ENCODE data around the gene AKR1E2. TPM values are rescaled to one million over a fixed set of nuclear protein-coding genes. Genes with fewer than 3 reads are reported as not detected.
A peak's percentile ranks its signal among the peaks of the same experiment; 100 is the strongest.

Gene AKR1E2
- total RNA-seq, 1 donor from 2014 or later: 46.4 TPM

DNA sequence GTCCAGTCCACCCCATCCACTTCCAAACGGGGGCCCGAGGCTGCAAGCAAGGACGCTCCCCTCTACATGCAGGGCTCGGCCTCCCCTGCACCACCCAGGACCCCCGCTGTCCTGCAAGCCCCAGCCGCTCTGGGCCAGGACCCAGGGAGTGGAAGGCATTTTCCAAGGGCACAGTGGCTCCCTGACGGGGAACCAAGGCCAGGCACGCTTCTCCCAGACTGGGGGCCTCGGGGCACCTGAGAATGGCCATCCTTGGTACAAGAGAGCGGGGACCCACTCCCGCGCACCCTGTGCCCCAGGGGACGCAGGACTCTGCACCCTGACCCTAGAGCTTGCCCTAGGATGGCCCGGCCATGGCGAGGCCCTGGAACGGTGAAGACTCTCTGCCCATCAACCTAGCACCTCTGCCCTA lies 545 bp upstream of the AKR1E2 start:
- Histone ChIP-seq H3K9me3 (ENCODE audit: control insufficient read depth in 3 of 3, low read length in 3 of 3) (no peaks in the 10 kb centered on the region), H3K27me3 (ENCODE audit: control insufficient read depth in 3 of 3, insufficient read depth in 3 of 3, low read length in 3 of 3) (peaks cover 0 to 5% (median 3%) of the 10 kb centered on the region in 3 donors), H3K4me3 (ENCODE audit: low read length in 3 of 3) (peak overlapping the region; percentile 52 to 68 (median 54)), H3K9ac (ENCODE audit: low read depth in 1 of 3, low read length in 3 of 3) (no peak overlapping the region), H3K27ac (ENCODE audit: low read depth, low read length) (peak overlapping the region; percentile 80), H3K4me1 (ENCODE audit: control insufficient read depth in 3 of 3, insufficient read depth in 3 of 3, low read length in 3 of 3) (peaks cover 0 to 8% (median 7%) of the 10 kb centered on the region in 3 donors), H3K36me3 (ENCODE audit: control insufficient read depth in 3 of 3, insufficient read depth in 3 of 3, low read length in 3 of 3) (no peaks in the 10 kb centered on the region)

DNA sequence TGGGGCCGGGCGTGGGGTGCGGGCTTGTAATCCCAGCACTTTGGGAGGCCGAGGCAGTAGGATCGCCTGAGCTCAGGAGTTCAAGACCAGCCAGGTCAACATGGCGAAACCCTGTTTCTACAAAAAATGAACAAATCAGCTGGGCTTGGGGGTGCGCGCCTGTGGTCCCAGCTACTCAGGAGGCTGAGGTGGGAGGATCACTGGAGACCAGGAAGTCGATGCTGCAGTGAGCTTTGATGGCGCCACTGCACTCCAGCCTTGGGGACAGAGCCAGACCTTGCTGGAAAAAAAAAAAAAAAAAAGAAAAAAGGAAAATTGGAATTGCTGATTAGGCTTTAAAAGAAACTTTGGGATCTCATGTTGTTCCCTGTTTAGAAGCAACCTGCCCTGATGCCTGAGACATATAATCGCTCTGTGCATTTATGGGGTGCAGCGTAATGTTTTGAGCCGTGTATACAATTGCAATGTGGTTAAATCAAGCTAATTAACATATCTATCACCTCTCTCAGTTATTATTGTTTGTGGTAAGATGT lies 851 bp downstream of the AKR1E2 start:
- peak overlapping the region; percentile 54 to 68 (median 62) for H3K4me3 ChIP-seq (ENCODE audit: low read length in 3 of 3)
- peaks cover 3 to 8% (median 5%) of the 10 kb centered on the region in 3 donors for H3K36me3 ChIP-seq (ENCODE audit: control insufficient read depth in 3 of 3, insufficient read depth in 3 of 3, low read length in 3 of 3)
- H3K4me1 ChIP-seq (ENCODE audit: control insufficient read depth in 3 of 3, insufficient read depth in 3 of 3, low read length in 3 of 3): peaks cover 0 to 8% (median 7%) of the 10 kb centered on the region in 3 donors
- H3K27me3 ChIP-seq (ENCODE audit: control insufficient read depth in 3 of 3, insufficient read depth in 3 of 3, low read length in 3 of 3): peaks cover 0 to 5% (median 3%) of the 10 kb centered on the region in 3 donors
- H3K9me3 ChIP-seq (ENCODE audit: control insufficient read depth in 3 of 3, low read length in 3 of 3): no peaks in the 10 kb centered on the region
- peak overlapping the region; percentile 80 for H3K27ac ChIP-seq (ENCODE audit: low read depth, low read length)
- H3K9ac ChIP-seq (ENCODE audit: low read depth in 1 of 3, low read length in 3 of 3): peak overlapping the region; percentile 55 to 78 (median 65)

- H3K4me3 ChIP-seq (ENCODE audit: low read length in 3 of 3): no peak overlapping the region
- H3K27me3 ChIP-seq (ENCODE audit: control insufficient read depth in 3 of 3, insufficient read depth in 3 of 3, low read length in 3 of 3): peaks cover 0 to 3% (median 0%) of the 10 kb centered on the region in 3 donors
- H3K4me1 ChIP-seq (ENCODE audit: control insufficient read depth in 3 of 3, insufficient read depth in 3 of 3, low read length in 3 of 3): peaks cover 0 to 8% (median 7%) of the 10 kb centered on the region in 3 donors
- H3K36me3 ChIP-seq (ENCODE audit: control insufficient read depth in 3 of 3, insufficient read depth in 3 of 3, low read length in 3 of 3): peaks cover 3 to 10% (median 9%) of the 10 kb centered on the region in 3 donors
- no peaks in the 10 kb centered on the region for H3K9me3 ChIP-seq (ENCODE audit: control insufficient read depth in 3 of 3, low read length in 3 of 3)
- no peak overlapping the region for H3K27ac ChIP-seq (ENCODE audit: low read depth, low read length)
- no peak overlapping the region for H3K9ac ChIP-seq (ENCODE audit: low read depth in 1 of 3, low read length in 3 of 3)
Measured at GRCh38 chr10:4828005-4828404, 2.0 kb downstream of the AKR1E2 start.

- peaks cover 0 to 8% (median 7%) of the 10 kb centered on the region in 3 donors for H3K4me1 ChIP-seq (ENCODE audit: control insufficient read depth in 3 of 3, insufficient read depth in 3 of 3, low read length in 3 of 3)
- no peak overlapping the region for H3K27ac ChIP-seq (ENCODE audit: low read depth, low read length)
- no peak overlapping the region for H3K4me3 ChIP-seq (ENCODE audit: low read length in 3 of 3)
- H3K36me3 ChIP-seq (ENCODE audit: control insufficient read depth in 3 of 3, insufficient read depth in 3 of 3, low read length in 3 of 3): peaks cover 13 to 21% (median 14%) of the 10 kb centered on the region in 3 donors
- peaks cover 0 to 3% (median 0%) of the 10 kb centered on the region in 3 donors for H3K27me3 ChIP-seq (ENCODE audit: control insufficient read depth in 3 of 3, insufficient read depth in 3 of 3, low read length in 3 of 3)
- no peaks in the 10 kb centered on the region for H3K9me3 ChIP-seq (ENCODE audit: control insufficient read depth in 3 of 3, low read length in 3 of 3)
- no peak overlapping the region for H3K9ac ChIP-seq (ENCODE audit: low read depth in 1 of 3, low read length in 3 of 3)
Measured at GRCh38 chr10:4830551-4830950, 4.5 kb downstream of the AKR1E2 start.

DNA sequence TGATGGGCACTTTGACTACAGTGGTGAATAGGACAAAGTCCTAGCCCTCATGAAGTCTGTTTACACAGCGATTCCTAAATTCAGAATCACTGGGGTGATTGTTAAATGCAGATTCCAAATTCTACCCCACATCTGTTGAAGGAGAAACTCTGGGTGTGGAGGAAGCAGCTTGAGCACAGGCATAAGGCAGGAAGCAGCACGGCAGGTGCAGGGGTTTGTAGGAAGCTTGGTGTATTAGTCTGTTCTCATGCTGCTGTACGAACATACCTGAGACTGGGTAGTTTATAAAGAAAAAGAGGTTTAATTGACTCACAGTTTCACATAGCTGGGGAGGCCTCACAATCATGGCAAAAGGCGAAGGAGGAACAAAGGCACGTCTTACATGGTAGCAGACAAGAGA lies 5.1 kb downstream of the AKR1E2 start:
- H3K36me3 ChIP-seq (ENCODE audit: control insufficient read depth in 3 of 3, insufficient read depth in 3 of 3, low read length in 3 of 3): peaks cover 14 to 25% (median 16%) of the 10 kb centered on the region in 3 donors

GRCh38 chr10:4833286-4833685 lies 7.3 kb downstream of the AKR1E2 start:
- Histone ChIP-seq H3K27ac (ENCODE audit: low read depth, low read length) (no peak overlapping the region), H3K27me3 (ENCODE audit: control insufficient read depth in 3 of 3, insufficient read depth in 3 of 3, low read length in 3 of 3) (peaks cover 0 to 3% (median 0%) of the 10 kb centered on the region in 3 donors), H3K9ac (ENCODE audit: low read depth in 1 of 3, low read length in 3 of 3) (no peak overlapping the region), H3K4me3 (ENCODE audit: low read length in 3 of 3) (no peak overlapping the region), H3K4me1 (ENCODE audit: control insufficient read depth in 3 of 3, insufficient read depth in 3 of 3, low read length in 3 of 3) (no peaks in the 10 kb centered on the region), H3K36me3 (ENCODE audit: control insufficient read depth in 3 of 3, insufficient read depth in 3 of 3, low read length in 3 of 3) (peaks cover 19 to 31% (median 28%) of the 10 kb centered on the region in 3 donors), H3K9me3 (ENCODE audit: control insufficient read depth in 3 of 3, low read length in 3 of 3) (no peaks in the 10 kb centered on the region)

More for the DNA sequence above, 5.1 kb downstream of the AKR1E2 start:
- H3K9ac ChIP-seq (ENCODE audit: low read depth in 1 of 3, low read length in 3 of 3): no peak overlapping the region
- no peak overlapping the region for H3K27ac ChIP-seq (ENCODE audit: low read depth, low read length)
- no peak overlapping the region for H3K4me3 ChIP-seq (ENCODE audit: low read length in 3 of 3)
- no peaks in the 10 kb centered on the region for H3K9me3 ChIP-seq (ENCODE audit: control insufficient read depth in 3 of 3, low read length in 3 of 3)
- peaks cover 0 to 3% (median 0%) of the 10 kb centered on the region in 3 donors for H3K27me3 ChIP-seq (ENCODE audit: control insufficient read depth in 3 of 3, insufficient read depth in 3 of 3, low read length in 3 of 3)
- peaks cover 0 to 5% (median 4%) of the 10 kb centered on the region in 3 donors for H3K4me1 ChIP-seq (ENCODE audit: control insufficient read depth in 3 of 3, insufficient read depth in 3 of 3, low read length in 3 of 3)

GRCh38 chr10:4834898-4835405 lies 8.9 kb downstream of the AKR1E2 start:
- peaks cover 0 to 3% (median 0%) of the 10 kb centered on the region in 3 donors for H3K27me3 ChIP-seq (ENCODE audit: control insufficient read depth in 3 of 3, insufficient read depth in 3 of 3, low read length in 3 of 3)
- no peak overlapping the region for H3K9ac ChIP-seq (ENCODE audit: low read depth in 1 of 3, low read length in 3 of 3)
- H3K4me3 ChIP-seq (ENCODE audit: low read length in 3 of 3): no peak overlapping the region
- H3K9me3 ChIP-seq (ENCODE audit: control insufficient read depth in 3 of 3, low read length in 3 of 3): no peaks in the 10 kb centered on the region
- H3K36me3 ChIP-seq (ENCODE audit: control insufficient read depth in 3 of 3, insufficient read depth in 3 of 3, low read length in 3 of 3): peaks cover 19 to 31% (median 28%) of the 10 kb centered on the region in 3 donors
- H3K4me1 ChIP-seq (ENCODE audit: control insufficient read depth in 3 of 3, insufficient read depth in 3 of 3, low read length in 3 of 3): no peaks in the 10 kb centered on the region
- H3K27ac ChIP-seq (ENCODE audit: low read depth, low read length): no peak overlapping the region

GRCh38 chr10:4835494-4835918 lies 9.5 kb downstream of the AKR1E2 start:
- no peak overlapping the region for H3K27ac ChIP-seq (ENCODE audit: low read depth, low read length)
- H3K4me3 ChIP-seq (ENCODE audit: low read length in 3 of 3): no peak overlapping the region
- no peak overlapping the region for H3K9ac ChIP-seq (ENCODE audit: low read depth in 1 of 3, low read length in 3 of 3)
- no peaks in the 10 kb centered on the region for H3K4me1 ChIP-seq (ENCODE audit: control insufficient read depth in 3 of 3, insufficient read depth in 3 of 3, low read length in 3 of 3)
- H3K27me3 ChIP-seq (ENCODE audit: control insufficient read depth in 3 of 3, insufficient read depth in 3 of 3, low read length in 3 of 3): no peaks in the 10 kb centered on the region
- no peaks in the 10 kb centered on the region for H3K9me3 ChIP-seq (ENCODE audit: control insufficient read depth in 3 of 3, low read length in 3 of 3)
- H3K36me3 ChIP-seq (ENCODE audit: control insufficient read depth in 3 of 3, insufficient read depth in 3 of 3, low read length in 3 of 3): peaks cover 19 to 31% (median 28%) of the 10 kb centered on the region in 3 donors

GRCh38 chr10:4836416-4836969 lies 10.5 kb downstream of the AKR1E2 start:
- Histone ChIP-seq H3K4me1 (ENCODE audit: control insufficient read depth in 3 of 3, insufficient read depth in 3 of 3, low read length in 3 of 3) (no peaks in the 10 kb centered on the region), H3K27me3 (ENCODE audit: control insufficient read depth in 3 of 3, insufficient read depth in 3 of 3, low read length in 3 of 3) (no peaks in the 10 kb centered on the region), H3K4me3 (ENCODE audit: low read length in 3 of 3) (no peak overlapping the region), H3K27ac (ENCODE audit: low read depth, low read length) (no peak overlapping the region), H3K36me3 (ENCODE audit: control insufficient read depth in 3 of 3, insufficient read depth in 3 of 3, low read length in 3 of 3) (peaks cover 18 to 28% (median 27%) of the 10 kb centered on the region in 3 donors), H3K9ac (ENCODE audit: low read depth in 1 of 3, low read length in 3 of 3) (no peak overlapping the region), H3K9me3 (ENCODE audit: control insufficient read depth in 3 of 3, low read length in 3 of 3) (no peaks in the 10 kb centered on the region)

DNA sequence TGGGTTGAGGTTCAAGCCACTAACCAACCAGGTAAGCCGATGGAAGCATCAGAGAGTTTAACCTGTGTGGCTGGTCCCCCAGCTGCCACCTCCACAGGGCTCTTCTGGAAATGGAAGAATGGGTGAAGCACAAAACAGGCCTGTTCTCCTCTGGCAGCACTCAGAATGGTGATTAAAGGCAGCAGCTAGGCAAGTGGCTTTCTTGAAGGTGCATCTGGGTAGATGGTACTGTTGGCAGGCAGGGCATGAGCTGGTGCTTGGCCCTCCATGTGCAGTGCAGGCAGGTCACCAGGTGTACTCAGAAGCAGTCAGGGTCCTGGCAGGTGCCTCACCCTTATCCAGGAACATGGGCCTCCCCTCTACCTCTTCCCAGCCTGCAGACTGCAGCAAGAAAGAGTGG lies 11.5 kb downstream of the AKR1E2 start:
- Histone ChIP-seq H3K36me3 (ENCODE audit: control insufficient read depth in 3 of 3, insufficient read depth in 3 of 3, low read length in 3 of 3) (peaks cover 12 to 27% (median 24%) of the 10 kb centered on the region in 3 donors), H3K27me3 (ENCODE audit: control insufficient read depth in 3 of 3, insufficient read depth in 3 of 3, low read length in 3 of 3) (no peaks in the 10 kb centered on the region), H3K9me3 (ENCODE audit: control insufficient read depth in 3 of 3, low read length in 3 of 3) (no peaks in the 10 kb centered on the region), H3K4me1 (ENCODE audit: control insufficient read depth in 3 of 3, insufficient read depth in 3 of 3, low read length in 3 of 3) (no peaks in the 10 kb centered on the region), H3K4me3 (ENCODE audit: low read length in 3 of 3) (no peak overlapping the region), H3K9ac (ENCODE audit: low read depth in 1 of 3, low read length in 3 of 3) (no peak overlapping the region), H3K27ac (ENCODE audit: low read depth, low read length) (no peak overlapping the region)

Data from skeletal muscle tissue (tissue), 4 donors.